ENCODE measurements around the gene RPUSD1.

DNA sequence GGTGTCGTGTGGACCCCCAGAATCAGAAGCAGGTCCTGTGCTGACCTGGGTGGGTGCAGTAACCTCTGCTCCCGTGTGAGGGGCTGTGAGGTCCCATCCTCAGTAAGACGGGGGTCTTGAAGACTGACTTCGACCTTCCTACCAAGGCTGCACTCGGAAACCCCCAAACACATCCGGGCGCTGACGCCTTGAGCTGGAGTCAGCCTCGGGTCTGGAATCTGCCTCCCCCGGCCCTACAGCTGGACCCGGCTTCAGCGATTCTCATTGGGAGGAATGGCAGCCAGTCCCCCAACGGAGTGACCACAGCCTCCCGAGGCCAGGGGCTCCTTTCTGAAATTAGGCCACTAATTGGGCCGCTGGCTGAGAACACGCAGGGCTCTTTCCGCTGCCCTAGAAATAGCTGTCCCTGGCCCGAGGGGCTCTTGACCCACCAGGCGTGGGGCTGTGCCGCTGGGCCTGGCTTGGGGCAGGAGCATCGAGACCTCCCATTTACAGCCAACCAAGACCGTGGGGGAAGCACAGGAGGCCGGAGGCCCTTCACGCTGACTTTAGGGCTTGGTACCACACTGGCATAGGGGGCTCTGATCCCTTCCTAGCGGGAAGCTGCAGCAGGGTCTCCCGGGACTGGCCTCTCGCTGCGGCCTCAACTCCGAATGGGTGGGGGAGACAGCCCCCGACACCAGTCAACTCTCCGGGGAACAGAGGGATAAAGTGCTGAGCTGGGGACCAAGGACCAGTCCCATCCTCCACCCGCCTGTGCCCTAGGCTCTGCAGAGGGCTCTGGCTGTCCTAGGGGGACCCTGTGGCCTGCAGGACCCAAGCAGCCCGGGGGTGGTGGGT, 15.0 kb upstream of the RPUSD1 start:
- TF ChIP-seq, protein P1, sequence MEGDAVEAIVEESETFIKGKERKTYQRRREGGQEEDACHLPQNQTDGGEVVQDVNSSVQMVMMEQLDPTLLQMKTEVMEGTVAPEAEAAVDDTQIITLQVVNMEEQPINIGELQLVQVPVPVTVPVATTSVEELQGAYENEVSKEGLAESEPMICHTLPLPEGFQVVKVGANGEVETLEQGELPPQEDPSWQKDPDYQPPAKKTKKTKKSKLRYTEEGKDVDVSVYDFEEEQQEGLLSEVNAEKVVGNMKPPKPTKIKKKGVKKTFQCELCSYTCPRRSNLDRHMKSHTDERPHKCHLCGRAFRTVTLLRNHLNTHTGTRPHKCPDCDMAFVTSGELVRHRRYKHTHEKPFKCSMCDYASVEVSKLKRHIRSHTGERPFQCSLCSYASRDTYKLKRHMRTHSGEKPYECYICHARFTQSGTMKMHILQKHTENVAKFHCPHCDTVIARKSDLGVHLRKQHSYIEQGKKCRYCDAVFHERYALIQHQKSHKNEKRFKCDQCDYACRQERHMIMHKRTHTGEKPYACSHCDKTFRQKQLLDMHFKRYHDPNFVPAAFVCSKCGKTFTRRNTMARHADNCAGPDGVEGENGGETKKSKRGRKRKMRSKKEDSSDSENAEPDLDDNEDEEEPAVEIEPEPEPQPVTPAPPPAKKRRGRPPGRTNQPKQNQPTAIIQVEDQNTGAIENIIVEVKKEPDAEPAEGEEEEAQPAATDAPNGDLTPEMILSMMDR (IDR thresholded peaks at IDR 0.05), result no peak
- no peak for TF ChIP-seq POLR2A (IDR thresholded peaks at IDR 0.05)
